Measurements from ENCODE around the gene RNF214.
"Not testable (repeated sequence)": the region's sequence is repeated elsewhere in the genome, so short reads cannot be mapped to it uniquely, and the experiment has no call there.

The RNF214 gene

GRCh38 chr11:117313828-117314768 lies 81.6 kb downstream of the RNF214 start:
- DNase-seq (ENCODE audit: low read depth in 2 of 2): no peak

DNA sequence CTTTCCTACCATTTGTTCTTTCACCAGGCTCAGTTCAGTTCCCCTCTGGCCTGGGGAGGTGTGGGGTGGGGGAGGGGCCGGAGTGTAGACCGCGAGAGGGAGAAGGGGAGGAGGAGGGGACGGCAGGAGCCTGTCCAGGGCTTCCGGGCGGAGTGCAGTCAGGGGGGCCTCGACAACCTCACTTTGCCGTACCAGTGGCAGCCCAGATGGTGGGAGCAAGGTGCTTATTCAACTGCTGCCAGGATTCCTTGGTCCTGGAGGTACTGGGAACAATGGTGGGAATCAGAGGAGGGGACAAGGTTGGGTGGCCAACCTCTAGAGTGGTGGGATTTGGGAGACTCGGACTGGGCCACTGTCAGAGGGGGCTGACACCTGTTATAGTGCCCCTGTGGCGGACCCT lies 82.4 kb downstream of the RNF214 start:
- no peak for DNase-seq (ENCODE audit: low read depth in 2 of 2)

DNA sequence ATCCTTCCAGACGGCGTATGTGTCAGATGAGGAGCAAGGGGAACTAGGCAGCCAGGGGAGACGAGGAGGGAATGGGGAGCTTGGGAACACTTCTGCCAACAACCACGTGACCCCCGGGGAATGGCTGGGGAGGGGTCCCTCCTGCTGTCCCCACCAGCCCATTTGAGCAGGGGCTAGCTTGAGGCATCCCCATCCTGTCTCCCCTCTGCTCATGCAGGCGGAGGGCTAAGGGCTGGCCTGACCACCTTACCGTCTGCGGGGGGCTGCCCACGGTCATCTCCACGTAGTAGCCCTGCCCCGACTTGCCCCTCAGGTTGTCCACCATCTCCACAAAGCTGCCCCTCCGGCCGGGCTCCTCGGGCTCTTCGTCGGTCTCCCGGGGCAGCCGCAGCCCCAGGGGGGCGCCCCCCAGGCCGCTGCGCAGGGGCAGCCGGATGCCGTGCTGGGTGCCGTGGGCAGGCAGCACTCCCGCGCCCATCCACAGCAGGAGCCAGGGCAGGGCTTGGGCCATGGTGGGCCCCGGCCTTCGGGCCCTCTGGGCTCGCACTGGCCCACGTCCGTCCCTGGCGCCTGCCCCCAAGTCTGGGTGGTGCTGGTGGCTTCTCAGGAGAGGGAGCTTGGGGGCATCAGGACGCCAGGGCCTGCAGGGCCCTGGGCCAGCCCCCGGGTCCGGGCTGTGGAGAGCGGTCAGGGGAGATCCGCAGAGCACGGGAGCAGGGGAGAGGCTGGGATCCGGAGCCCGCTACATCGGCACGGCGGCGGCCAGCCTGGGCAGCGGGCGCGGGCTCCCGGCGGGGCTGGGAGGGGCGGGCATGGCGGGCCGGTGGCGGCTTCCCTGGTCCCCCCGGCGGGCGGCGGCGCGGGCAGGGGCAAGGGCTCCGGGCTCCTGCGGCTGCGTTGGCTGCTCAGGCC lies 83.1 kb downstream of the RNF214 start:
- no peak for DNase-seq (ENCODE audit: low read depth in 2 of 2)

- DNase-seq (ENCODE audit: low read depth in 2 of 2): no peak
Measured at GRCh38 chr11:117316197-117316961, 83.9 kb downstream of the RNF214 start, which contains the start of gene BACE1. TSS of gene BACE1 (minus strand) at chr11:117316256. CDS start at chr11:117315795, 461 bp downstream.

- no peak for DNase-seq (ENCODE audit: low read depth in 2 of 2)
Measured at GRCh38 chr11:117318738-117319137, 86.3 kb downstream of the RNF214 start.

DNA sequence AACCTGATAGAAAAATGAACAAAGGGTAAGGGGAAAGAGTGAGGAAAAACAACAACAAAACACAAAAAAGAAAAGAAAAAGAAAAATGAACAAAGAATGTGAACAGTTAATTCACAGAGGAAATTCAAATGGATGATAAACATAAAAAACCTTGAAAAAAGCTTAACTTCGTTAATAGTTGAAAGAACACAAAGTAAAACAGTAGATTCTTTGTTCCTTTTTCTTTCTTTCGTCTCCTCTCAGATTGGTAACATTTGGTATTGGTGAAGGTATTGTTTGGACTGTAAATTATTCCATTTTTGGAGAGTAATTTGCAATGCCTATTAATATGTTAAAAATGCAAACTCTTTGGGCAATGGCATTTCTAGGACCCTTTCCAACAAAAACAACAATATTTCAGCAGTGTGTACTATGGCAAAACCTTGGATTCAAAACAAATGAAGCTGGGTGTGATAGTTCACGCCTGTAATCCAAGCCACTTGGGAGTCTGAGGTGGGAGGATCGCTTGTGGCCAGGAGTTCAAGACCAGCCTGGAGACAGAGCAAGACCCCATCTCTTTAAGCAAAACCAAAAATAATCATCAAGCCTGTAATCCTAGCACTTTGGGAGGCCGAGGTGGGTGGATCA lies 86.9 kb downstream of the RNF214 start:
- DNase-seq (ENCODE audit: low read depth in 2 of 2): no peak

DNA sequence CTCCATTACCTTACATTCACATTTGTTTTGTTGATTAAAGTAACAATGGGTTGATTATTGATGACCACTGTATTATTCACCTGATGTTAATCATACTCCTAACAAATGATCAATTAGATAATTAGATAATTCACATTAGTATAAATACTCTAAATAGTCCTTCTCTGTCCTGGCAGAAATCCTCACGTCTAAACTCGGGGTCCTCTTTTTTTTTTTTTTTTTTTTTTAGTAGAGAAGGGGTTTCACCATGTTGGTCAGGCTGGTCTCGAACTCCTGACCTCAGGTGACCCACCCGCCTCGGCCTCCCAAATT lies 94.7 kb downstream of the RNF214 start:
- not testable (repeated sequence) for DNase-seq (ENCODE audit: low read depth in 2 of 2)

DNA sequence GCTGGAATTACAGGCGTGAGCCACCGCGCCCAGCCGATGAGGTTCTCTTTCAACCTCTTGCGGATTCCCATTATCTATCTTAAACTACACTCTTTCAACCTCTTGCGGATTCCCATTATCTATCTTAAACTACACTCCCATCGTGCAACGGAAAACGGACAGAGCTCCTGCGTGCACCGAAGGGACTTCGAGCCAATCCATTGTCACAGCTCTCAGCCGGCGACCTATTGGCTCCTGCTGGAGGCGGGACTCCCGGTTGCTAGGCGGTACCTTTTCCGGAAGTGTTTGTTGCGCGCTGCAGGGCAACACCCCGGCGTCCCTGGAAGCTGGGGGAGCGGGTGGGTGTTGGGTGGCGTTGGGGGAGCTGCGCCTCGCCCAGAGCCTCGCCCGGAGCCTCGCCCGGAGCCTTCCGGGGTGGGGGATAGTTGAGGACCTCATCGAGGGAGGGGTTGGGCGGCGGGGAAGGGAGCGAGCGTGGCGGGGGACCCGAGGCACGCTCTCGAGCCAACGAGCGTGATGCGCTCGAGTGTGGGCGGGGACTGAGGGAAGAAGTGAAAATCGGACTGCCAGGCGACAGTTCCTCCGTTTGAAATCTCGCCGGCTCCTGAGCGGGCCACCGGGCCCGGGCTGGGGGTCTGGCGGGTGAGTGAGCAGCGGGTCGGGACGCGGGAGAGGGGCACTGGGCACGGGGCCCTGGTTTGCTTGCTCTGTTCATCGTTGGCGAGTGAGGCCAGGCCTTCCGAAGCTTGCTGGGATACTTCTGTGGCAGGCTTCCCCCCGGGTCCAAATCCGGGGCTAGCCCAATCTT lies 95.3 kb downstream of the RNF214 start, which contains the start of gene CEP164:
Gene CEP164, plus strand, starts transcription at position 288 of the 808 bp plus-strand sequence. CDS start 10,733 bp downstream, outside the sequence.
- DNase-seq (ENCODE audit: low read depth in 2 of 2): peak; percentile 89 to 92

- no peak for DNase-seq (ENCODE audit: low read depth in 2 of 2)
Measured at GRCh38 chr11:117328375-117329010, 96.0 kb downstream of the RNF214 start.

GRCh38 chr11:117332843-117333242 lies 100.4 kb downstream of the RNF214 start:
- no peak for DNase-seq (ENCODE audit: low read depth in 2 of 2)

GRCh38 chr11:117333917-117334316 lies 101.4 kb downstream of the RNF214 start:
- DNase-seq (ENCODE audit: low read depth in 2 of 2): no peak

DNA sequence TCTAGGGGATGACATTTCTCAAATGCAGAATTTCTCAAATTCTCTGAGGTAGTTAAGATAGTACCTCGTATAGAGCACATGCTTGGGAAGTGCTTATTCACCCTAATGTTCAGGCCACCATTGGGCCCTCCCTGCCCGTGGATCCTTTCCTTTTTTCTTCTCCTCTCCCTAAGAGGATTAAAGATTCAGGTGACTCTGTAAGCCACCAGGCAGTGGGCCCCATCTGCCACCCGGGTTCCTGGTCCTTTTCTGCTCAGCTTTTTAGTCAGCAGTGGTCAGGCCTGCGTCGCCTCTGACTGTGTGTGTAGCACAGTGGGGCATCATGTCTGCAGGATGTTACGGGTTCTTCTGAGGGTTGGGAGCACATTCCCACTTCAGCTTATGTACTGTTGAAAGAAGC lies 102.4 kb downstream of the RNF214 start:
- DNase-seq (ENCODE audit: low read depth in 2 of 2): no peak

- DNase-seq (ENCODE audit: low read depth in 2 of 2): no peak
Measured at GRCh38 chr11:117335399-117335798, 102.9 kb downstream of the RNF214 start.

Data from activated CD8-positive, alpha-beta memory T cell treated with anti-CD3 and anti-CD28 coated beads for 4 hours (primary cell).